H9 (cell line): ENCODE data around the gene PXDN. TPM values are rescaled to one million over a fixed set of nuclear protein-coding genes. Genes with fewer than 3 reads are reported as not detected.

ENCODE experiments used
- DNase-seq: peaks from one replicate; pipeline ENCODE4 v3.0.0-alpha.2; 2017
- H2AFZ ChIP-seq: one replicate; pipeline ENCODE4 v1.6.1; 2013; ENCODE audit warnings: mild to moderate bottlenecking, low read length, control low read depth, moderate library complexity
- H2AK5ac ChIP-seq: 2 replicates; pipeline ENCODE4 v1.6.1; 2013; ENCODE audit warnings: low read length, control low read depth, mixed read lengths; ENCODE audit not compliant: insufficient read length
- H2BK120ac ChIP-seq: one replicate; pipeline ENCODE4 v1.6.1; 2013; ENCODE audit warnings: low read depth, mild to moderate bottlenecking, low read length, control low read depth, inconsistent platforms; ENCODE audit not compliant: poor library complexity, severe bottlenecking
- H2BK12ac ChIP-seq: 2 replicates; pipeline ENCODE4 v1.6.1; 2013; ENCODE audit warnings: low read length, control low read depth, mixed read lengths, low read depth; ENCODE audit not compliant: insufficient read length
- H2BK15ac ChIP-seq: 2 replicates; pipeline ENCODE4 v1.6.1; 2013; ENCODE audit warnings: low read depth, low read length, control low read depth
- H2BK20ac ChIP-seq: one replicate; pipeline ENCODE4 v1.6.1; 2013; ENCODE audit warnings: low read depth, mild to moderate bottlenecking, low read length, control low read depth, inconsistent platforms; ENCODE audit not compliant: poor library complexity, severe bottlenecking
- H2BK5ac ChIP-seq: 2 replicates; pipeline ENCODE4 v1.6.1; 2013; ENCODE audit warnings: low read length, control low read depth, mixed read lengths; ENCODE audit not compliant: insufficient read length
- H3K14ac ChIP-seq: 2 replicates; pipeline ENCODE4 v1.6.1; 2013; ENCODE audit warnings: low read length, control low read depth; ENCODE audit not compliant: insufficient read depth
- H3K18ac ChIP-seq: 2 replicates; pipeline ENCODE4 v1.6.1; 2013; ENCODE audit warnings: low read depth, mild to moderate bottlenecking, mixed read lengths, low read length, control low read depth; ENCODE audit not compliant: insufficient read length
- H3K23ac ChIP-seq: 2 replicates; pipeline ENCODE4 v1.6.1; 2013; ENCODE audit warnings: low read length, control low read depth, mixed read lengths, low read depth; ENCODE audit not compliant: insufficient read length
- H3K23me2 ChIP-seq: 2 replicates; pipeline ENCODE4 v1.6.1; 2013; ENCODE audit warnings: low read depth, mild to moderate bottlenecking, mixed read lengths, low read length, control low read depth; ENCODE audit not compliant: insufficient read length, poor library complexity, severe bottlenecking
- H3K27ac ChIP-seq: 2 replicates; pipeline ENCODE4 v1.5.1; 2013; ENCODE audit warnings: low read length, control low read depth, mixed read lengths, low read depth; ENCODE audit not compliant: insufficient read length
- H3K27me3 ChIP-seq: 2 replicates; pipeline ENCODE4 v1.6.1; 2013; ENCODE audit warnings: low read length, control low read depth, inconsistent platforms; ENCODE audit not compliant: insufficient read depth
- H3K4ac ChIP-seq: 2 replicates; pipeline ENCODE4 v1.6.1; 2013; ENCODE audit warnings: low read depth, mild to moderate bottlenecking, control low read depth, inconsistent platforms, low read length, moderate library complexity
- H3K4me1 ChIP-seq: 2 replicates; pipeline ENCODE4 v1.6.1; 2013; ENCODE audit warnings: low read length, control low read depth, inconsistent platforms; ENCODE audit not compliant: insufficient read depth
- H3K4me2 ChIP-seq: 2 replicates; pipeline ENCODE4 v1.6.1; 2013; ENCODE audit warnings: low read length, control low read depth, mixed read lengths; ENCODE audit not compliant: insufficient read length, insufficient read depth
- H3K56ac ChIP-seq: 2 replicates; pipeline ENCODE4 v1.6.1; 2013; ENCODE audit warnings: low read depth, mild to moderate bottlenecking, mixed read lengths, low read length, control low read depth; ENCODE audit not compliant: insufficient read length
- H3K79me1 ChIP-seq: 2 replicates; pipeline ENCODE4 v1.6.1; 2013; ENCODE audit warnings: low read depth, mild to moderate bottlenecking, moderate library complexity, low read length, control low read depth, inconsistent platforms; ENCODE audit not compliant: insufficient read depth, poor library complexity, severe bottlenecking
- H3K79me2 ChIP-seq: 2 replicates; pipeline ENCODE4 v1.6.1; 2013; ENCODE audit warnings: low read length, control low read depth, inconsistent platforms; ENCODE audit not compliant: insufficient read depth
- H3K9ac ChIP-seq: 2 replicates; pipeline ENCODE4 v1.6.1; 2013; ENCODE audit warnings: low read length, control low read depth, mixed read lengths; ENCODE audit not compliant: insufficient read length; ENCODE audit errors: extremely low read depth
- H3K9me3 ChIP-seq: one replicate; pipeline ENCODE4 v1.6.1; 2013; ENCODE audit warnings: low read depth, low read length, inconsistent platforms; ENCODE audit not compliant: control insufficient read depth
- H3T11ph ChIP-seq: one replicate; pipeline ENCODE4 v1.6.1; 2013; ENCODE audit warnings: mild to moderate bottlenecking, low read length, control low read depth, inconsistent platforms
- H4K20me1 ChIP-seq: one replicate; pipeline ENCODE4 v1.6.1; 2013; ENCODE audit not compliant: control insufficient read depth, insufficient read length, insufficient read depth
- H4K5ac ChIP-seq: 2 replicates; pipeline ENCODE4 v1.6.1; 2013; ENCODE audit warnings: low read depth, mild to moderate bottlenecking, mixed read lengths, low read length, control low read depth; ENCODE audit not compliant: insufficient read length
- H4K8ac ChIP-seq: replicated peaks from 2 replicates; pipeline ENCODE4 v1.6.1; 2013; ENCODE audit warnings: low read length, control low read depth, mixed read lengths, low read depth; ENCODE audit not compliant: insufficient read length
- H4K91ac ChIP-seq: 2 replicates; pipeline ENCODE4 v1.6.1; 2013; ENCODE audit warnings: low read depth, mild to moderate bottlenecking, moderate library complexity, mixed read lengths, low read length, control low read depth; ENCODE audit not compliant: insufficient read length
- H3K27ac Mint-ChIP-seq, 3 experiments: 2 replicates in 2 of 3; 3 replicates in 1 of 3; pipeline ENCODE4 v1.8.0; 2020 to 2021; ENCODE audit warnings: mixed read lengths in 3 of 3, mild to moderate bottlenecking in 1 of 3, moderate library complexity in 1 of 3
- H3K27me3 Mint-ChIP-seq: 2 replicates; pipeline ENCODE4 v1.8.0; 2021; ENCODE audit warnings: low read depth, mild to moderate bottlenecking, moderate library complexity, mixed read lengths
- H3K36me3 Mint-ChIP-seq, 3 experiments: 2 replicates in 2 of 3; 3 replicates in 1 of 3; pipeline ENCODE4 v1.8.0; 2020 to 2021; ENCODE audit warnings: low read depth in 3 of 3, mixed read lengths in 3 of 3; ENCODE audit not compliant: insufficient read depth in 1 of 3
- H3K4me1 Mint-ChIP-seq, 2 experiments: 2 replicates each; pipeline ENCODE4 v1.8.0; 2020; ENCODE audit warnings: mixed read lengths in 2 of 2
- H3K4me3 Mint-ChIP-seq, 2 experiments: 2 replicates in 1 of 2; 3 replicates in 1 of 2; pipeline ENCODE4 v1.8.0; 2020 to 2021; ENCODE audit warnings: mild to moderate bottlenecking in 2 of 2, mixed read lengths in 2 of 2, moderate library complexity in 1 of 2
- H3K9me3 Mint-ChIP-seq, 2 experiments: 2 replicates in 1 of 2; 3 replicates in 1 of 2; pipeline ENCODE4 v1.8.0; 2020; ENCODE audit warnings: mild to moderate bottlenecking in 2 of 2, mixed read lengths in 2 of 2, moderate library complexity in 1 of 2
- WGBS: extraction: QIAGEN DNeasy Blood & Tissue Kit; methylation state at CpG from one replicate; pipeline ENCODE4 v1.1.7; 2013; ENCODE audit warnings: missing lambda C conversion rate, low lambda C conversion rate, mixed read lengths; ENCODE audit not compliant: insufficient read length; ENCODE audit errors: extremely low coverage; 5-methylcytosine and 5-hydroxymethylcytosine counted together
- total RNA-seq: library from RNA; stranded (reverse); gene quantifications from 2 replicates; pipeline ENCODE4 v1.2.1, GENCODE V29; 2021
- TF ChIP-seq, protein P1 (sequence below): fragments of 200-600 bp; sonication (generic); conservative IDR thresholded peaks from 3 replicates; pipeline ENCODE4 v1.8.0; 2021; ENCODE audit warnings: antibody characterized with exemption, mild to moderate bottlenecking

PXDN gene
- total RNA-seq, 1 experiment from 2014 or later: 146 TPM

GRCh38 chr2:1713142-1713838 is 31.0 kb downstream of the PXDN start:
- Histone ChIP-seq H4K20me1 (no peaks in the 10 kb centered on the region), H3K23me2 (no peaks in the 10 kb centered on the region), H2BK5ac (no peak overlapping the region)

More at GRCh38 chr2:1713142-1713838, 31.0 kb downstream of the PXDN start:
- Histone ChIP-seq H2BK20ac (no peak overlapping the region), H2BK12ac (no peak overlapping the region), H4K91ac (no peak overlapping the region), H2BK15ac (no peak overlapping the region), H2AFZ (no peak overlapping the region), H3K4me2 (no peak overlapping the region), H4K8ac (no peak overlapping the region), H3K9me3 (no peaks in the 10 kb centered on the region), H3K79me2 (peaks cover 10% of the 10 kb centered on the region; the same call in 1 of the 2 replicates), H3K27me3 (no peaks in the 10 kb centered on the region), H3K9ac (no peak overlapping the region), H3K23ac (no peak overlapping the region), H3T11ph (no peak overlapping the region), H3K4ac (no peak overlapping the region), H3K27ac (no peak overlapping the region), H3K79me1 (peaks cover 13% of the 10 kb centered on the region), H4K5ac (no peak overlapping the region), H3K56ac (no peak overlapping the region), H2BK120ac (no peak overlapping the region), H3K4me1 (no peaks in the 10 kb centered on the region), H3K18ac (no peak overlapping the region), H2AK5ac (no peak overlapping the region), H3K14ac (no peak overlapping the region)
- Mint-ChIP-seq H3K4me3 (no peak overlapping the region), H3K4me1 (peaks cover 37 to 43% of the 10 kb centered on the region in 2 experiments), H3K36me3 (peaks cover 0 to 2% (median 0%) of the 10 kb centered on the region in 3 experiments; a peak in 3 of 7 replicates), H3K27ac (no peak overlapping the region; a peak in 1 of 7 replicates), H3K9me3 (no peaks in the 10 kb centered on the region; a peak in 1 of 5 replicates), H3K27me3 (peaks cover 2% of the 10 kb centered on the region; the same call in 1 of the 2 replicates)
- TF ChIP-seq, protein P1, sequence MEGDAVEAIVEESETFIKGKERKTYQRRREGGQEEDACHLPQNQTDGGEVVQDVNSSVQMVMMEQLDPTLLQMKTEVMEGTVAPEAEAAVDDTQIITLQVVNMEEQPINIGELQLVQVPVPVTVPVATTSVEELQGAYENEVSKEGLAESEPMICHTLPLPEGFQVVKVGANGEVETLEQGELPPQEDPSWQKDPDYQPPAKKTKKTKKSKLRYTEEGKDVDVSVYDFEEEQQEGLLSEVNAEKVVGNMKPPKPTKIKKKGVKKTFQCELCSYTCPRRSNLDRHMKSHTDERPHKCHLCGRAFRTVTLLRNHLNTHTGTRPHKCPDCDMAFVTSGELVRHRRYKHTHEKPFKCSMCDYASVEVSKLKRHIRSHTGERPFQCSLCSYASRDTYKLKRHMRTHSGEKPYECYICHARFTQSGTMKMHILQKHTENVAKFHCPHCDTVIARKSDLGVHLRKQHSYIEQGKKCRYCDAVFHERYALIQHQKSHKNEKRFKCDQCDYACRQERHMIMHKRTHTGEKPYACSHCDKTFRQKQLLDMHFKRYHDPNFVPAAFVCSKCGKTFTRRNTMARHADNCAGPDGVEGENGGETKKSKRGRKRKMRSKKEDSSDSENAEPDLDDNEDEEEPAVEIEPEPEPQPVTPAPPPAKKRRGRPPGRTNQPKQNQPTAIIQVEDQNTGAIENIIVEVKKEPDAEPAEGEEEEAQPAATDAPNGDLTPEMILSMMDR: no peak
- no peak for DNase-seq
- no CpG with 5 or more reads among the region's 22 CpGs for WGBS
